Trophoblast cell (in vitro differentiated cells and primary cell): ENCODE data around the gene AAK1.

ENCODE experiments used
- DNase-seq, 2 donors: peaks; one replicate each; pipeline ENCODE4 v3.0.0-alpha.2; 2016
- H2AFZ ChIP-seq: 2 replicates; pipeline ENCODE4 v1.6.1; 2013; ENCODE audit warnings: low read length, moderate library complexity, mild to moderate bottlenecking; ENCODE audit not compliant: insufficient read depth, poor library complexity
- H2AK5ac ChIP-seq: 2 replicates; pipeline ENCODE4 v1.6.1; 2013; ENCODE audit warnings: mild to moderate bottlenecking, low read length
- H2BK120ac ChIP-seq: 2 replicates; pipeline ENCODE4 v1.6.1; 2013; ENCODE audit warnings: low read length, mild to moderate bottlenecking, moderate library complexity; ENCODE audit not compliant: insufficient read depth, poor library complexity
- H2BK12ac ChIP-seq: 2 replicates; pipeline ENCODE4 v1.6.1; 2013; ENCODE audit warnings: mild to moderate bottlenecking, low read length, moderate library complexity
- H2BK5ac ChIP-seq: 2 replicates; pipeline ENCODE4 v1.6.1; 2013; ENCODE audit warnings: low read length, low read depth, moderate library complexity, mild to moderate bottlenecking; ENCODE audit not compliant: poor library complexity
- H3K14ac ChIP-seq: 2 replicates; pipeline ENCODE4 v1.6.1; 2013; ENCODE audit warnings: mild to moderate bottlenecking, low read length
- H3K18ac ChIP-seq: 2 replicates; pipeline ENCODE4 v1.6.1; 2013; ENCODE audit warnings: mild to moderate bottlenecking, low read length
- H3K23ac ChIP-seq: 2 replicates; pipeline ENCODE4 v1.6.1; 2013; ENCODE audit warnings: low read length
- H3K27ac ChIP-seq: 2 replicates; pipeline ENCODE4 v1.5.1; 2013; ENCODE audit warnings: low read depth, mild to moderate bottlenecking, inconsistent platforms, low read length, moderate library complexity
- H3K27me3 ChIP-seq: 2 replicates; pipeline ENCODE4 v1.6.1; 2013; ENCODE audit warnings: inconsistent platforms, mild to moderate bottlenecking, low read length, moderate library complexity; ENCODE audit not compliant: insufficient read depth
- H3K36me3 ChIP-seq, 2 experiments: 1 replicate in 1 of 2; 2 replicates in 1 of 2; pipeline ENCODE4 v1.6.1; 2013; ENCODE audit warnings: low read length in 2 of 2, mild to moderate bottlenecking in 2 of 2, moderate library complexity in 1 of 2; ENCODE audit not compliant: insufficient read depth in 2 of 2, control insufficient read depth in 1 of 2
- H3K4ac ChIP-seq: 2 replicates; pipeline ENCODE4 v1.6.1; 2013; ENCODE audit warnings: low read depth, mild to moderate bottlenecking, low read length, moderate library complexity
- H3K4me1 ChIP-seq, 2 experiments: 1 replicate in 1 of 2; 2 replicates in 1 of 2; pipeline ENCODE4 v1.6.1; 2013; ENCODE audit warnings: low read length in 2 of 2, mild to moderate bottlenecking in 2 of 2, moderate library complexity in 1 of 2; ENCODE audit not compliant: insufficient read depth in 2 of 2, control insufficient read depth in 1 of 2
- H3K4me2 ChIP-seq: 2 replicates; pipeline ENCODE4 v1.6.1; 2013; ENCODE audit warnings: inconsistent platforms, mild to moderate bottlenecking, low read length, moderate library complexity
- H3K4me3 ChIP-seq: 2 replicates; pipeline ENCODE4 v1.5.1; 2013; ENCODE audit warnings: mild to moderate bottlenecking, low read depth, low read length, inconsistent platforms
- H3K79me1 ChIP-seq: one replicate; pipeline ENCODE4 v1.6.1; 2013; ENCODE audit warnings: low read length
- H3K79me2 ChIP-seq: 2 replicates; pipeline ENCODE4 v1.6.1; 2013; ENCODE audit warnings: low read length, mild to moderate bottlenecking; ENCODE audit not compliant: control insufficient read depth, insufficient read depth, poor library complexity
- H3K9ac ChIP-seq: 2 replicates; pipeline ENCODE4 v1.6.1; 2013; ENCODE audit warnings: mild to moderate bottlenecking, low read length
- H3K9me3 ChIP-seq: 2 replicates; pipeline ENCODE4 v1.6.1; 2013; ENCODE audit warnings: low read depth, mild to moderate bottlenecking, control low read depth, inconsistent platforms, low read length; ENCODE audit not compliant: insufficient read depth
- H4K12ac ChIP-seq: 2 replicates; pipeline ENCODE4 v1.6.1; 2013; ENCODE audit warnings: low read depth, mild to moderate bottlenecking, low read length, moderate library complexity
- H4K8ac ChIP-seq: 2 replicates; pipeline ENCODE4 v1.6.1; 2013; ENCODE audit warnings: low read depth, mild to moderate bottlenecking, low read length, moderate library complexity
- H4K91ac ChIP-seq: one replicate; pipeline ENCODE4 v1.6.1; 2013; ENCODE audit warnings: low read depth, mild to moderate bottlenecking, low read length, moderate library complexity
- WGBS: extraction: QIAGEN DNeasy Blood & Tissue Kit; methylation state at CpG from one replicate; pipeline ENCODE4 v1.1.7; 2013; ENCODE audit warnings: missing lambda C conversion rate; ENCODE audit not compliant: insufficient read length, insufficient coverage; ENCODE audit errors: extremely low coverage; 5-methylcytosine and 5-hydroxymethylcytosine counted together

The AAK1 gene

DNA sequence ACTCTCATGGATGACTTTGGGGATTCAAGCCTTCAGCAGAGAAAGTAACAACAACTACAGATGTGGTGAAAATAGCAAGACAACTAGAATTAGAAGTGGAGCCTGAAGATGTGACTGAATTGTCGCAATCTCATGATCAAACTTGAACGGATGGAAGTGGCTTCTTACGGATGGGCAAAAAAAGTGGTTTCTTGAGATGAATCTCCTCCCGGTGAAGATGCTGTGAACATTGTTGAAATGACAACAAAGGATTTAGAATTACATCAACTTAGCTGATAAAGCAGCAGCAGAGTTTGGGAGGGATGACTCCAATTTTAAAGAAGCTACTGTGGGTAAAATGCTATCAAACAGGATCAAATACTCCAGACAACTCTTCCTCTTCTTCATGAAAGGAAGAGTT, 43.1 kb downstream of the AAK1 start:
- Histone ChIP-seq H3K9me3 (no peaks in the 10 kb centered on the region), H2AFZ (no peak overlapping the region), H3K4ac (no peak overlapping the region), H3K79me2 (peaks cover 3% of the 10 kb centered on the region), H2BK5ac (no peak overlapping the region), H3K4me2 (no peak overlapping the region), H4K12ac (no peak overlapping the region), H4K91ac (no peak overlapping the region), H3K9ac (no peak overlapping the region), H3K27me3 (no peaks in the 10 kb centered on the region), H3K23ac (no peak overlapping the region), H4K8ac (no peak overlapping the region), H3K4me1 (peaks cover 0 to 5% of the 10 kb centered on the region in 2 experiments), H3K4me3 (no peak overlapping the region), H3K18ac (no peak overlapping the region), H2BK120ac (no peak overlapping the region), H2BK12ac (no peak overlapping the region), H3K27ac (peak overlapping the region; percentile 30), H3K14ac (no peak overlapping the region), H3K36me3 (peaks cover 0 to 6% of the 10 kb centered on the region in 2 experiments), H3K79me1 (peaks cover 1% of the 10 kb centered on the region), H2AK5ac (no peak overlapping the region)
- DNase-seq, result no peak
- WGBS, result no CpG with 5 or more reads among the region's 4 CpGs

DNA sequence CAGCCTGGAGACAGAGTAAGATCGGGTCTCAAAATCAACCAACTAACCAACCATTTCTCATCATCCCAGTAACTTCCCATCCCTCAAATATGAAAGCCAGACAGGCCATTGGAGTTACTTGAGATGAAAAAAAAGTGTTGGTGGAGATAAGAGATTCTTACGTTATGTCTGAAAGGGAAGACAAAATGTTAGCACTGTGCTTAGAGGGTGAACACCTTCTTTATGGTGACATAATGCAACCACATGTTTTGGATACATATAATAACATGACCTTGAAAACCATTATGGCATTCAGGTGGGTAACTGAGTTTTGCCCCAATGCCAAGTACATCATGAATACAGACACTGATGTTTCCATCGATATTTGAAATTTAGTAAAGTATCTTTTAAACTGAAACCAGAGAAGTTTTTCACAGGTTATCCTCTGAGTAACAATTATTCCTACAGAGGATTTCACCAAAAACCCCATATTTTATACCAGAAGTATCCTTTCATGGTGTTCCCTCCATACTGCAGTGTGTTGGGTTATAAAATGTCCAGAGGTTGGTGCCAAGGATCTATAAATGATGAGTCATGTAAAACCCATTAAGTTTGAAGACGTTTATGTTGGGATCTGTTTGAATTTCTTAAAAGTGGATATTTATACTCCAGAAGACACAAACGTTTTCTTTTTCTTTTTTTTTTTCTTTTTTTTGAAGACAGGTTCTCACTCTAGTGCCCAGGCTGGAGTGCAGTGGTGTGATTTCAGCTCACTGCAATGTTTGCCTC, 45.5 kb downstream of the AAK1 start:
- Histone ChIP-seq H3K4me2 (no peak overlapping the region), H3K23ac (no peak overlapping the region), H2BK120ac (no peak overlapping the region), H4K12ac (no peak overlapping the region), H3K18ac (no peak overlapping the region), H2BK5ac (no peak overlapping the region), H3K4me1 (no peaks in the 10 kb centered on the region), H3K4me3 (no peak overlapping the region), H4K8ac (no peak overlapping the region), H3K27ac (no peak overlapping the region), H3K79me1 (peaks cover 1% of the 10 kb centered on the region), H3K36me3 (peaks cover 0 to 6% of the 10 kb centered on the region in 2 experiments), H3K27me3 (no peaks in the 10 kb centered on the region), H3K9ac (no peak overlapping the region), H4K91ac (no peak overlapping the region), H3K14ac (no peak overlapping the region), H3K9me3 (no peaks in the 10 kb centered on the region), H2AFZ (no peak overlapping the region), H2AK5ac (no peak overlapping the region), H2BK12ac (no peak overlapping the region), H3K79me2 (peaks cover 3% of the 10 kb centered on the region), H3K4ac (no peak overlapping the region)
- DNase-seq, result no peak
- WGBS, result no CpG with 5 or more reads among the region's 5 CpGs

DNA sequence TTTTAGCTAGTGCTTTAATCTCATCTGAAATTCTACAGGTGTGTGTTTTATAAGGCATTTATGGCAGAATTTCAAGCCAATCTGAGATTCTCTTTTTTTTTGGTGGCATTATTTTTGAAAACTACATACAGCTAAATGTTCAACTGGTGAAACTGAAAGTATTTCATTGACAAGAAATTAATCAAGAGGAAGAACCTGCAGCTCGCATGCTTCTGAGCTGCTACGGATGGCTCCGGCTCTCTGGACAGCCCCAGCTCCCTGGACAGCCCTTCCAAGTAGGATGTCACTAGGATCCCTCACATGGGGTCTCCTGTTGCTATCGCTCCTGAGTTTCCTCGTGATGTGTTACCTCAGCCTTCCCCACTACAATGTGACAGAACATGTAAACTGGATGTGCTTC, 46.4 kb downstream of the AAK1 start:
- no peaks in the 10 kb centered on the region for H3K4me1 ChIP-seq
- H4K12ac ChIP-seq, result peak overlapping the region; percentile 54
- peaks cover 3% of the 10 kb centered on the region for H3K79me2 ChIP-seq
- H3K36me3 ChIP-seq, result peaks cover 0 to 6% of the 10 kb centered on the region in 2 experiments
- no peak overlapping the region for H4K8ac ChIP-seq
- no peaks in the 10 kb centered on the region for H3K27me3 ChIP-seq
- peak overlapping the region; percentile 21 for H2BK5ac ChIP-seq
- H4K91ac ChIP-seq, result no peak overlapping the region
- no peak overlapping the region for H3K4me2 ChIP-seq
- no peak overlapping the region for H3K23ac ChIP-seq
- no peak overlapping the region for H3K14ac ChIP-seq
- peak overlapping the region; percentile 58 for H2BK12ac ChIP-seq
- H3K9me3 ChIP-seq, result no peaks in the 10 kb centered on the region
- peaks cover 1% of the 10 kb centered on the region for H3K79me1 ChIP-seq
- H3K27ac ChIP-seq, result no peak overlapping the region
- H2AK5ac ChIP-seq, result no peak overlapping the region
- WGBS, result no CpG with 5 or more reads among the region's 5 CpGs
- no peak overlapping the region for H3K18ac ChIP-seq
- no peak overlapping the region for H2BK120ac ChIP-seq
- no peak overlapping the region for H2AFZ ChIP-seq
- no peak for DNase-seq
- H3K4ac ChIP-seq, result no peak overlapping the region
- H3K9ac ChIP-seq, result no peak overlapping the region
- H3K4me3 ChIP-seq, result no peak overlapping the region

DNA sequence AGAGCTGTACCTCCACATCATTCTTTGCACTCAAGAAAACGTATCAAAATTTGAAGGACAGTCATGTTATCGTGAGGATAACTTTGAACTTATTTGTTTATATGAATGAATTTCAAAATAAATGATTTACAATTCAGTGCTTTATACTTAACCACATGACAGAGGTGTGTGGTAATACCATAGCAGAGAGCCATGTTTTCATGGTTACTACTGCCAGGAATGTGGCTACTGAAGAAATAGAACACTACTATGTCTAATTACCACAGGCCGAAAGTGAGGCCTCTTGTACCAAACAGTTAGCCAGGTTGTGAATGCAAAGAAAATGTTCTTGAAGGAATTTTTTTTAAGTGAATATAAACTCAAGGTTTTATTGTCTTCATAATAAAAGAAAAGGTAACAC, 49.2 kb downstream of the AAK1 start:
- Histone ChIP-seq H3K14ac (no peak overlapping the region), H2BK5ac (no peak overlapping the region), H2AFZ (no peak overlapping the region), H3K36me3 (peaks cover 0 to 3% of the 10 kb centered on the region in 2 experiments), H3K79me2 (peaks cover 3% of the 10 kb centered on the region), H3K27ac (no peak overlapping the region), H4K8ac (no peak overlapping the region), H3K4me3 (no peak overlapping the region), H3K23ac (no peak overlapping the region), H3K18ac (no peak overlapping the region), H3K27me3 (no peaks in the 10 kb centered on the region), H3K4ac (no peak overlapping the region), H3K4me1 (peaks cover 2 to 3% of the 10 kb centered on the region in 2 experiments), H3K9ac (no peak overlapping the region), H2BK120ac (no peak overlapping the region), H3K4me2 (no peak overlapping the region), H4K91ac (no peak overlapping the region), H3K79me1 (no peaks in the 10 kb centered on the region), H2BK12ac (no peak overlapping the region), H3K9me3 (no peaks in the 10 kb centered on the region), H4K12ac (no peak overlapping the region), H2AK5ac (no peak overlapping the region)
- WGBS, result no CpG with 5 or more reads among the region's 3 CpGs
- peak in 1 of 2 donors; percentile 48 for DNase-seq
